Non-pigmented ciliary epithelial cell (primary cell): ENCODE measurements around the gene ME3.

ENCODE experiments used
- DNase-seq: peaks from one replicate; pipeline ENCODE4 v3.0.0-alpha.2; 2010; ENCODE audit warnings: low read depth

ME3 gene

DNA sequence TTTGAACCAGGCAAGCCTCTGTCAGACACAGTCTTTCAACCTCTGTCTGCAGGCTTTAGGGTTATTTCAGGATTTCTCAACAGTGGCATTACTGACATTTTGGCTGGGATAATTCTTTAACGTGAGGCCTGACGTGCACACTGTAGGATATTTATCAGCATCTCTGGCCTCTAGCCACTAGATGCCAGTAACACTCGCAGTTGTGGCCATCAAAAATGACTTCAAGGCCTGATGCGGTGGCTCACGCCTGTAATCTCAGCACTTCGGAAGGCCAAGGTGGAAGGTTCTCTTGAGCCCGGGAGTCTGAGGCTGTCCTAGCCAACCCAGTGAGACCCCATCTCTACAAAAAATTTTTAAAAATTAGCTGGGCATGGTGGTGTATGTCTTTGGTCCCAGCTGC, 184.7 kb downstream of the ME3 start:
- DNase-seq = no peak

DNA sequence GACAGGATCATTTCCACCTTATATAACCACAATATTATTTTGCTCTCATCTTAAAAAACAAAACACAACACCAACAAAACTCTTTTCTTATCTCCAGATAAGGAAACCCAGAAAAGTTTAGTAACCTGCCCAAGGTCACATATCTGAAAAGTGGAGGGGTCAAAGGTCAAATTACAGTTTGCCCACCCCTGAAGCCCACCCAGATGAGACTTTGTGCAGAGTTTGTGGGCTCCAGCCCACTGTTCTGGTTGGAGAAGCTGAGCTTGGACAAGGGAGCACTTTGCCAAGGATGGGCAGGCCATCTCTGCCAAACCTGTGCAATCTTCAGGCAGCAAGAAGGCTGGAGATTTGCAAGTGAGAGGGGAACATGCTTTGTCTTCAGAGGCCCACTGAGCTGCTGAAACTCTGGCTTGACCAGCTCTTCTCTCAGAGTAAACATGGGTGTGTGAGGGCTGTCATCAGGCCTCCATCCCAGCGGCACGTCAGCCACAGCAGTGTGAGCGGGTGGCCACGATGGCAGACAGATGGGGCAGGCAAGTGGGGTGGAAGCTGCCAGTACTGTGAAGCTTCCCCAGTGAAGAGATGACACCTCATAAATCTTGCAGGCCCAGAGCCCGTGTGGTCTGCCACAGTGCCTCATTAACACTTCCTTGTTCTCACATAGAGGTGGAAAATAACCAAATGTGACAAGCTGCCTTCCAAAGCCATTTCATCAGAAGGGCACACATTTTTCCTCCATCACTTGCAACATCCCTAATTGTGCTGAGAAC, 186.0 kb downstream of the ME3 start:
- DNase-seq = no peak

DNA sequence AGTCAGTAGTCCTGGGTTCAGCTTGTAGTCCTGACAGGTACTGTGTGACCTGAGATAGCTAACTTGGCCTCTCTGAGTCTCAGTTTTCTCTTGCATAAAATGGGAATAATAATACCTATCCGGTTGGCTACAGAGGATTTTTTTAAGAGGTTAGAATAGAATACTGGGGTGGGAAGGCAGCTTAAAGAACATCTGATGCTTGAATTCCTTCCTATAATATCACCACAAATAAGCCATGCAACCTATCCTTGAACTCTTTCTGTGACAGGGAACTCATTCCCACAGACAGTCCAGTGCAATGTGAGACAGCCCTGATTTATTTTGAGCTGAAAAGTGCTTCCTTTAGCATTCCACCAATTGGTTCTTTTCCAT, 187.6 kb downstream of the ME3 start:
- DNase-seq = no peak

DNA sequence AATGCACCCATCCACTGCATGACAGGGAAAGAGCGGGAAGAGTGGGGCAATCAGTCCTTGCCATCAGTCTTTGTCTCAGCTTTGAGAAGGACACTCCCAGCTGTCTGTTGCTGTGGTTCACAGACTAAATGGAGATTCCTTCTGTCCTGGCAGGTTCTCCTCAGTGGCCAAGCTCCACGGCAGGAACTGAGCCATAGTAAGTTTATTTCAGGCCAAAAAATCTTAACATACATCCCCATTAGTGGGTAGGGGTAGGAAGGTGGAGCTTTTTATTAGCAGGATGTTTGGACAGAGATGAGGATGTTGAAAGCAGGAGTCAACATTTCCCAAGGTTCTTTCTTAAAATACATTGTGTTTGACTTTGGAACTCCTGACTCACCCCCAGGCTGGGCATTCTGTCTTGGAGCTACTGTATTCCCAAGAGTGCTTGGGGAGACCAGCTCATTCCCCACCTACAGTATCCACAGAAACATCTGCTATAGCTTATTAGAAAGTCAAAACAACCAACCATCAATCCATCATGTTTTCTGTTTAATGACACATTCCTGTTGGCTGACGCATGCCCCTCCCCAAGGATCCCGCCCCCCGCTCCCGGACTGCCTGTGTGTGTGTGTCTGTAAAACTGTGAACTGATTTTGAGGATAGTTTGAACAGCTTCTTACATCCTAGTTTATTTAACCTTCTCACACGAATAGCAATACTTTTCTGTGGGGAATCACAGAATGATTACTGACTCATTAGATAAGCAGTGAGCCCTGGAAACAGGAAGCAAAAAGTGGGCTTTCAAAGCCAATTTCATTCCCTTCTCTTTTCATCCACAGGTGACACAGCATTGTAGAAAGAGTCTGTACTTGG, 188.2 kb downstream of the ME3 start:
- DNase-seq = no peak

DNA sequence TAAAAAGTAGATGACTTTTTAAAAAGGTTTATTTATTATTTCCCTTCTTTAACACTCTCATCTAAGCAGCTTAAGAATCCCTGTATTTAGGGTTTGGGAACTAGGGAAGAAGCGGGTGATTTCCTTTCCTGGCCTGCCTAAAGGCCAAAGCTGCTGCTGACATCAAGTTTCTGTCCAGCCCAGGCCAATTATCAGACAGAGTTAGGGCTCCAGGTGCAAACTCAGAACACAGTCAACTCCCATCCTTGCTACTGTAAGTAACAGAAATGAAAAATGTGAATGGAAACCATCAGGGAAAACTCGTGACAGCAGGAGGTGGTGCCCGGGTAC, 188.8 kb downstream of the ME3 start:
- DNase-seq = no peak

DNA sequence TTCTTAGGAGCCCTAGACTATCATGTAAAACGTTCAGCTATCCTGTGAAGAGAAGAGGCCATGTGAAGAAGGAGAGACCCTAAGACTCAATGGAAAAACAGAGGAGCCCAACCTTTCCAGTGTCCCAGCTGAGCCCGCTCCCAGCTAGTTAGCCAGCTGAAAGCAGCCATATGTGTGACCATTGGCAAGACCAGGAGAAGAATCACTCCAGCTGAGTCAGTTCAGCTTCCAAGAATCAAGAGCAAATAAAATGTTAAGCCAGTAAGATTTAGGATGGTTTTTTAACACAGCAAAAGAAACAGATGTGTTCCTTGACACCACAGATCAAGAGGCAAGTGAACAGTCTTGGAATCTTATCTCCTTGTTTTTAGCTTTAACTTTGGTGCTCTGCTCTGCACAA, 189.7 kb downstream of the ME3 start:
- DNase-seq = no peak

DNA sequence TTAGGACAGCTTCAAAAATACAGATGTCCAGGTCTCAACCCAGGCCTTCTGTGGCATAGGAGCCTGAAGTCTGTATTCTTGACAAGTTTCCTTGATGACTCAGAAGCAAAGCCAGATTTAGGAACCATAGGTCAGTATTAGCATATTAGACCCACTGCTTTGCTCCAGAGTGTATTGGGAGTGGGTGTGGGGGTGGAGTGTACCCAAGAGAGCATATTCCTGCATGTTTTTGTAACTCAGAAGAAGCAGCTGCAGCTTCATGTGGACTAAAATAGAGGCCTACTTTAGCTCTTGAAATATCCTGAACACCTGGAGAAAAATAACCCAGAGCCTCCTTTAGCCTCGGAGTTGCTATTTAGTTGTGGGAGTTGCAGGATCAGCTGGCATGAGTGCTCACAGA, 191.0 kb downstream of the ME3 start:
- no peak for DNase-seq

DNA sequence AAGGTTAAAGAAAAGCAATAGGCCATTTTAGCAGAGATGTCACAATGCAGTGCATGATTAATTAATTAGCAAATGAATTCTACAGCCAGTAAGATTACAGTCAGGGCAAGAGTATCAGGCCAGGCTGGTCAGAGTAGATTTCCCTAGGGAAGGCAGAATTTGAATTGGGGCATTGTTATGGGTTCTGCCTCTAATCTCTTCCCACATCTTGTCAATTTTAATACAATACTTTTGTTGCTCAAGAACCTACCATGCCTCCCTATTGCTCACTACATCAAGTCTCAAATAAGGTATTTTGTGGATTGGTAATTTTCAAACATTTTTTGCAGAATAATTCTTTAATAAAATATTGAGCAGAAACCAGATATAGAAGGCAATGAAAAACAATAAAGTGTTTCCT, 194.1 kb downstream of the ME3 start:
- no peak for DNase-seq

DNA sequence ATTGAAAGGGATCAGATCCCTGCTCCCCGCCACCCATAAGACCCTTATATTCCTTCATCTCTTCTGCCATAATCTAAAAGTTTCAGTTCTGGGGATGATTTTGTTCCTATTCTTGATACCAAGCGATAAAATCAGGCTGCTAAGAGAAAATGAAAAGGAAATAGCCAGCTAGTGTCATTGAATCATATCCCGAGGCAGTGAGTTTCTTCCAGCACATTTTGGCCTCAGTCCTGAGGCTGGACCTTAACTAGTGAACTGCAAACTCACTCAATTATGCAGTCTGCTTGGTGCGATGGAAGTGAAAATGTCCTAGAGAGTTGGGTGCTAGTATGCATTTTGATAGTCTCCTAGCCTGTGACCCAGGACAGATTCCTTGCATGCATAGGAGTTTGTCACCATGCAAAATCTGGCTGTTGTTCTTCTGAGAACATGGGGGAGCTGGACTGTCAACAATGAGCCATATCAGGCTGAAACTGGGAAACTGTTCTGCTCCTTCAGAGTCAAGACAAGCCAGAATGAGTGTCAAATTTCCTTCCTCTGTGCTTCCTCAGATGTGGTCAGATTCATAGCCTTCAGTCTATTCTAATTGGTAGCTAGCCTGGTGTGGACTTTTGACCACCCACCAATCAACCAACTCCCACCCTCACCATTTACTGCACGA, 194.8 kb downstream of the ME3 start:
- DNase-seq = no peak

DNA sequence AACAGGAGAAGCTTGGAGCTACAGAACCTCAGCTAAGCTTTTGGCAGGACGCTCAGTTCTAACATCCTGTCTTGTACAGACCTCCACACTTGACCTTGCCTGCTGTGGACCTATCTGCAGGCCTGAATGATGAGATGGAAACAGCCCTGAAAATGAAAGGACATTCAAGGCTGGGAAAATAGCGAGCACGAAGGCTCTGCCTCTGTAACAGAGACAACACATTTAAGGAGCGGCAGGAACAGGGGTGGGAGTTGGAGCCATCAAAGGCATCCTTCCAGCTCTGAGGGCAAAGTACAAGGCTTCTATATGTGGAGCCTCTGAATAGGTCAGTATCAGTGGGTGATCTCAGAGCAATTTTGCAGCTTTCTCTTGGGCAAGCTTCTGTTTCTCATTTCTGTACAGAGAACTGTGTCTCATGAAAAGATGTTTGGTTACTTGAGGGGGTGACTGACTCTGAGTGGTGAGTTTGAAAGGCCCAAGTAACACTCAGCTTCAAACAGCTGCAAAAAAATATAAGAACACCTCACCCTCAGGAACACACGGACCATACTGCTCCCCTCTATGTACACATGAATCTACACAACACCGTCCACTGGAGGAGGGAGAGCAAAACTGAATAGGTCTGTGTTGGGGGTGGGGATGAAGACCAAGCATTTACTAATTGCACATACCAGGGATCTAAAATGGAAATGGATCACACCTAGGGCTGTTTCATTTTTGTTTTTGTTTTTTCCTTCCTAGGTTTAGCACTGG, 196.1 kb downstream of the ME3 start:
- DNase-seq = no peak

DNA sequence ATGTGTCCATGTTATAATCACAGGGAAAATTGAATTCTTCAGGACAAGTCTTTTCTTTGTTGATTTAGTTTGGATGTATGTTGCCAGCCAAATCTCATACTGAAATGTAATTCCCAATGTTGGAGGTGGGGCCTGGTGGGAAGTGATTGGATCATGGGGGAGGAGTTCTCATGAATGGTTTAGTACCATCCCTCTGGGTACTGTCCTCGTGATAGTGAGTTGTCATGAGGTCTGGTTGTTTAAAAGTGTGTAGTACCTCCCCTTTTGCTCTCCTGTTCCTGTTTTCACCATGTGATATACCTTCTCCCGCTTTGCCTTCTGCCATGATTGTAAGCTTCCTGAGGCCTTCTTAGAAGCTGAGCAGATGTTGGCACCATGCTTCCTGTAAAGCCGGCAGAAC, 197.4 kb downstream of the ME3 start:
- no peak for DNase-seq

DNA sequence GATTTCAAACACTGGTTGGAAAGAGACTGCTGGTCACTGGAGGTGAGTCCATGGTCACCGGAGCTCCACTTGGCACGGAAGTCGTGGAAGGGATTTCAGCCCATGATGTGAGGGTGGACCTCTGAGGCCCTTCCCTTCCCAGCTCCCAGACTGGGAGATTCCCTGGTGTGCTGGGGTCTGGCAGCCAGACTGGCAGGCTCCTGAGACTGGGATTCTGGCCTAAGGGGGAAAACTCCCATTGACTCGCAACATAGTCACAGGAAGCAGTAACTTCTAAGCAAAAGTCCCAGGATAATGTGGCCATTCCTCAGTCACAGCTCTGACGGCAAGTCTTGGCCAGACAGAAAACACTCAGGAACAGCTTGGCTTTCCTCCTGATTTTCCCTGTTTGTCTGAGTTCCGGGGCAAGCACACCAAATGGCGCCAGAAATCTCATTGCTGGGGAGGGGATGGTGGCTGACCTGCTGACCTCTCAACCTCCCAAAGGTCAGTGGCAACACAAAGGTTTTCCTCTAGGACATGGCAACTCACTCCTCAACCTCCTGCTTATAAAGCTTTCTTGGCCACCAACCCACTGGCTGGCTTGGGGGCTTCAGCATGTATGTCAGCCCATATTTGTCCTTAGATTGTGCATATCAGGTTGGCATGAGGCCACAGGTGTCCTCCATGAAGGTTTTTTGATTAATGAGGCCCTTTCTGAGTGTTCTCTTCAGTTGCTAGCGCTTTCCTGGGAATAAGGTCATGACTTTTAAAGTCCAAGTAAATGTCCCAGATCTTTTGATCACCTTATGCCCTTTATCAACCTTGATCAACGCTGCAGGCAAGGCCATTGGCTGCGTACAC, 198.2 kb downstream of the ME3 start:
- no peak for DNase-seq

DNA sequence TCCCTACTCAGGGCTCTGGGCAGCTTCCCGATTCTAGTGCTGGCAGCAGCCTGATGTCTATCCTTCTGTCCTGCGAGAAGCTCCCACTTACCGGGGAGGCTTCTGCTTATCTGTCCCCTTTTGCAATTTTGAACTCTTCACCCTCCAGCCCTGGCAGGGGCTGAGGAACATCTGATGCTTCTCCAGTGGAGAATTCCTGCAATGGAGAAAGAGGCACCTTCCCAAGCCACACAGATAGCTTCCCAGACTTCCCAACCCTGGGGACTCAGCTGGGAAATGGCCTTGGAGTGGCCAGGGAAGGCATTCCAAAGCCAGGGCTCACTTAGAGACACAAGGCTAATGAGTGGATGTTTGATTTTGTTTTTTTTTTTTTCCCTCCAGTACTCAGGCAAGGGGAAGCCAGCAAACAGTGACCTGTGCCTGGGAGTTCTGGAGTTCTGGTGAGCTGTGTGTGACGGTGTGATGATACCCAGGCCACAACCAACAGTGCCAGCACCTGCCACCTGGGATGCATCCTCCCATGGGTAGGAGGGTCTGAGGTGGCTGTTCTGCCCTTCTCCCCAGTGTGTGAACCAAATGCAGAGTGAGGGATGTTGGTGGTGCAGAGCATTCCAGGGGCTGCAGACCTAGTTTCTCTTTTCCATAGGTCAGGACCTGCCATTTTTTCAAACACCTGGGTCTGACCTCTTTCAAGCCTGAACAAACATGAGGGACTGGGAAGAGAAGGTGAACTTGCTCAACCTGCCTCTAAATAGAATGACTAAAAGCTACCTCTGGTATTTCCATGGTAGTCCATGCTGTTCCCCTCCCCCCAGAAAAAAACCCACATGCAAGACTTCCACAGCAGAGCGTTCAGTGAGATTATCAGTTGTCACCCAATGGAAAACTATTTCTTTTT, 202.7 kb downstream of the ME3 start:
- DNase-seq = no peak

DNA sequence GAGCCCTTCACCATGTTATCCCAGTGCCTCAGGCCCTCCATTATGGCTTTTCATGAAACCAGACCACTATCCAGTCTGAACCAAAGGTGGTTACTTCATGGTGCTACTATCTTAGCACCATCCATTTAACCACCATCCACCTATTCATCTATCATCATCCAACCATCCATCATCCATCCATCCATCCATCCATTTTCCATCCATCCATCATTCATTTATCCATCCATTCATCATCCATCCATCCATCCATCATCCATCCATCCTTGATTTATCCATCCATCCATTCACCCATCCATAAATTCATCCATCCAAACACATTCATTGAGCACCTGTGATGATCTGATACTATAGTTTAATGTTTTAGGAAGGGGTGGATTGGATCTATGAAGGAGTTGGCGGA, 204.2 kb downstream of the ME3 start:
- DNase-seq = no peak

DNA sequence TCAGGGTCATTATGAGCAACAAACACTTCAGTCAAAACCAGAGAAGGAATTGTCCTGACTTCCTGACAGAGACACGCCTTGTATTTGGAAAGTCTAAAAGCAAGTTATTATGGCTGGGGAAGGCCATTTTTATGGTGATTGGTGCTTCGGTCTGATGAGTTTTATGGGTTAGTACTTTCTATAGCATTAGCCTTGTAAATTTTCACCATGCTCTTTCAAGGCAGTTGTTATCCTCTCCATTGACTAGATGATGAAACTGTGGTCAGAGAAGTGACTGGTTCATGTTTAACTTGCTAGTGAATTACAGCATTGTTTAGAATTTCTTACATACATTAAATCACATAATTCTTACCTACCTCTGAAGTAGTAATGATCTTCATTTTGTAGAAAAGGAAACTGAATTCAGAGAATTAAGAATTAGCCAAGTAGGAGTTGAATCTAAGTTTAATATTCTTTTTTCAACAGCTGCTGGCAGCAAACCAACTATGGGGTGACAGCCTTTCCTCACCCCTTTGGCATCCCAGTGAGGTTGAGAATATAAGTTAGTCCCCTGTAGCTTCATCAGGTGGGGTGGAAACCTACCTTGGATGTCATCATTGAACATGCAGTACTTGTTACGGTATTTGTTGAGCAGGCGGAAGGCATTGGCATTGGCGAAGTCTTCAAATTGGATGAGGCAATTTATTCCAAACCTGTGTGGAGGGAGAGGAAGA, 207.8 kb downstream of the ME3 start:
- DNase-seq = no peak

DNA sequence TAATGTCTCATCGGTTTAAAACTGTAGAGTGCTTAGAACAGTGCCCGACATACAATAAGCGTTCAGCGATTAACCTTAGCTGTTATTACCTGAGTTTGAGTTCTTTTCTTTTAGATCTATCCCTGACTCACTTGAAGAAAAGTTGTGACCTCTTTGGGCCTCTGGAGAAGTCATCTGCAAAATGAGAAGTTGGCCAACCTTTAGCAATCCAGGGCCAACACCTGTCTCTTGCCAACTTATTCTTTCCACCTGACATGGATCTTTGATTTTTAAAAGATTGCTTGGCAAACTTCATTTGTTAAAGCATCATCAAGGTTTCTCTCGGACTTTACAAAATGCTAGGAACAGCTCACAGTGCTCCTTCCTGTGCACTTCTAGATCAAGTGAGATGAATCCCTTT, 208.5 kb downstream of the ME3 start:
- DNase-seq = no peak

DNA sequence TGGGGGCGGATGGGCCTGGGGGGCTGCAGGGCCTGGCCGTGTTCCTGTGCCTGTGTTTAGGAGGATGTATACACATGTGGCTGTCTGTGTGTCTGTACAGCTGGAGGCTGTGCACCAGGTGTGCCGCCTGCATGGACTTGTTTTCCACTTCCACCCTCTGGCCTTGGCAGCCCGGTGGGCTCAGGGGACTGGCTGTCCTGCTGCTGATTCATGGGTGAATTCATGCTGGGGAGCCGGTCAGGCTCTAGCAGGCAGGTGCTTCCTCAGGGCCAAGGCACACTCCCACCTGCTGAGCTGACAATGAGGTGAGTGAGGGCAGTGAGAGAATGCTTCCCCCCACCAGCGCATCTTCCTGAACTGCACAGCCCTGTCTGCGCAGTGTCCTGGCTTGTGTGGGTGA, 209.3 kb downstream of the ME3 start:
- no peak for DNase-seq

DNA sequence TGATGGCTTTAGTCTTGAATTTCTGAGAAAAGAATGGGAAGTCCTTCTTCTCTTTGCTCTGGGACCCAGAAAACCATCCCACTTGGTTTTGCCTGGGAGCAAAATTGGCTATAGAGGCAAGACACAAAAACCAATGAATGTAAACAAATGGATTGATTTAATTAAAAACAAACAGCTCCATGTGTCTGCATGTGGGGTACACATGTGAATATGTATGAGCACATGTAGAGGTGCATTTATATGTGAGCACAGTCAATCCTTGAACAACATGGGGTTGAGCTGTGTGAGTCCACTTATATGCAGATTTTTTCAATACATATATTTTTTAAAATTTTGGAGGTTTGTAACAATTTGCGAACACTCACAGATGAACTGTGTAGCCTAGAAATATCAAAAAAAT, 210.5 kb downstream of the ME3 start:
- no peak for DNase-seq

DNA sequence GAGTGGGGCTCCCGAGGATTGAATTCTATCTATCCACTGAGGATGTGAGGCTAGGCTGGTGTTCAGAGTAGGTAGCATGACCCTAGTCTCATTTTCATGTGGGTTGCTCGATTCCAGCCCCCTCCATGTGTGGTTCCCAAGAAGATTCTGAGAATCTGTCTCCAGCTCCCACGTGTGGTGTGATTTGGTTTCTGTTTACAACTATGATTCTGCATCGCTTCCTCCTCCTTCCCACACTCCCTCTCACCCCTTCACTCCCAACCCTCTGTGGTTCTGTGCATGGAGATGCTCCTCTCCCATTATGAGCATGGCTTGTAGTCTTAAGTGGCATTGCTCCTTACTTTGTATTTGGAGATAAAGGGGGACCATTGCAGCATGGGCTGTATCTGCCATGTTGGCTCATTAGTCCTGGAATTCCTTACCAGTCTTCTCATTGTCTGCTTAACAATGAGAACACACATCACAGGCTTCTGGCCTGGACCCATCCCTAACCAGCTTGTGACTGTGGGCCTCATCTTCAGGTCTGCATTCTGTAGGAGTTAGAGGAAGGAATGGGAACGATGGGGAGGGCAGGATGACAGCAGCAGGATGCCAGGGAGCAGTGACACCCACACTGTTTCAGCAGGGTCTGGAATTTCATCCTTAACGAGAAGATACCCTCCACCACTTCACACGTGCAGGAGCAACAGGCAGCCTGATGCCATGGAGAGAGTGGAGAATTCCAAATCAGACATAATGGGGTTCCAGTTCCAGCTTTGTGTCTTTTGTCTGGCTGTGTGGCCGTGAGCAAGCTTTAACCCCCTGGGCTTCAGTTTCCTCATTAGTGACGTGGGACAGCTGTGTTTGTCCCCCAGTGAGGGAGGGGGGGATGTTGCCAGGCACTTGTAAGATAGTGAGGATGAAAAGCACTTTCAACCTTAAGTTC, 211.7 kb downstream of the ME3 start:
- no peak for DNase-seq
